Neural cell (in vitro differentiated cells): ENCODE results near the gene CRYBA1. TPM values are rescaled to one million over a fixed set of nuclear protein-coding genes. Genes with fewer than 3 reads are reported as not detected.

Source experiments
- H2AFZ ChIP-seq: fragments of 200-600, 300-800 bp; sonication (generic), shearing (Covaris generic); 2 replicates; pipeline ENCODE4 v1.6.0; 2014; ENCODE audit warnings: low read depth, mild to moderate bottlenecking, antibody characterized with exemption, low read length, moderate library complexity
- H3F3A ChIP-seq: fragments of 200-600 bp; shearing (Covaris generic); 2 replicates; pipeline ENCODE4 v1.6.1; 2016; ENCODE audit warnings: mild to moderate bottlenecking, moderate library complexity, mixed read lengths, antibody characterized with exemption, low read length; ENCODE audit not compliant: insufficient read depth, poor library complexity, severe bottlenecking
- H3K27ac ChIP-seq: fragments of 200-600, 300-800 bp; sonication (generic), shearing (Covaris generic); 2 replicates; pipeline ENCODE4 v1.5.1; 2014; ENCODE audit warnings: mild to moderate bottlenecking, low read length, moderate library complexity
- H3K27me3 ChIP-seq: fragments of 300-800, 200-600 bp; sonication (generic), shearing (Covaris generic); 2 replicates; pipeline ENCODE4 v1.6.0; 2014; ENCODE audit warnings: mild to moderate bottlenecking, low read depth, low read length, moderate library complexity; ENCODE audit not compliant: insufficient read depth
- H3K36me3 ChIP-seq: fragments of 300-800, 200-600 bp; sonication (generic), shearing (Covaris generic); 2 replicates; pipeline ENCODE4 v1.5.1; 2014; ENCODE audit warnings: mild to moderate bottlenecking, antibody characterized with exemption, low read length, moderate library complexity; ENCODE audit not compliant: insufficient read depth
- H3K4me2 ChIP-seq: fragments of 300-800, 200-600 bp; sonication (generic), shearing (Covaris generic); 2 replicates; pipeline ENCODE4 v1.6.0; 2014; ENCODE audit warnings: mild to moderate bottlenecking, low read length
- H3K4me3 ChIP-seq: fragments of 300-800, 200-600 bp; sonication (generic), shearing (Covaris generic); 2 replicates; pipeline ENCODE4 v1.5.1; 2014; ENCODE audit warnings: mild to moderate bottlenecking, low read length, moderate library complexity
- H3K79me2 ChIP-seq: fragments of 200-600 bp; shearing (Covaris generic); replicated peaks from 2 replicates; pipeline ENCODE4 v1.6.0; 2014; ENCODE audit warnings: mild to moderate bottlenecking, low read length, moderate library complexity; ENCODE audit not compliant: insufficient read depth
- H3K9ac ChIP-seq: fragments of 300-800, 200-600 bp; sonication (generic), shearing (Covaris generic); 2 replicates; pipeline ENCODE4 v1.6.1; 2016; ENCODE audit warnings: mild to moderate bottlenecking, low read length, mixed read lengths
- H3K9me2 ChIP-seq: fragments of 200-600 bp; shearing (Covaris generic); 2 replicates; pipeline ENCODE4 v1.6.1; 2016; ENCODE audit warnings: mild to moderate bottlenecking, low read length, mixed read lengths; ENCODE audit not compliant: insufficient read depth
- H3K9me3 ChIP-seq: fragments of 200-600, 300-800 bp; sonication (generic), shearing (Covaris generic); 2 replicates; pipeline ENCODE4 v1.6.1; 2016; ENCODE audit warnings: mild to moderate bottlenecking, mixed run types, low read length, moderate library complexity, mixed read lengths
- H4K20me1 ChIP-seq: fragments of 200-600 bp; shearing (Covaris generic); 2 replicates; pipeline ENCODE4 v1.6.1; 2016; ENCODE audit warnings: mild to moderate bottlenecking, mixed run types; ENCODE audit not compliant: insufficient read depth
- CTCF ChIP-seq: fragments of 450-650 bp; IDR thresholded peaks from 2 replicates; pipeline ENCODE4 v1.5.1; 2014; ENCODE audit warnings: antibody characterized with exemption, mild to moderate bottlenecking, moderate library complexity; ENCODE audit not compliant: poor library complexity, severe bottlenecking
- EP300 ChIP-seq: fragments of 450-650 bp; conservative IDR thresholded peaks from 2 replicates; pipeline ENCODE4 v1.6.1; 2014; ENCODE audit warnings: antibody characterized with exemption, mild to moderate bottlenecking, moderate library complexity; ENCODE audit not compliant: poor library complexity, severe bottlenecking
- EZH2 ChIP-seq: fragments of 200-600, 300-800 bp; shearing (Covaris generic), sonication (generic); IDR thresholded peaks from 2 replicates; pipeline ENCODE4 v1.6.1; 2014; ENCODE audit warnings: antibody characterized with exemption, low read length, borderline replicate concordance, mild to moderate bottlenecking; ENCODE audit not compliant: insufficient read depth, poor library complexity, severe bottlenecking
- MXI1 ChIP-seq: fragments of 450-650 bp; conservative IDR thresholded peaks from 2 replicates; pipeline ENCODE4 v1.6.1; 2014; ENCODE audit warnings: antibody characterized with exemption, mild to moderate bottlenecking; ENCODE audit not compliant: poor library complexity, severe bottlenecking
- POLR2AphosphoS5 ChIP-seq: IDR thresholded peaks from 2 replicates; pipeline ENCODE4 v1.6.1; 2012
- RAD21 ChIP-seq: fragments of 450-650 bp; conservative IDR thresholded peaks from 2 replicates; pipeline ENCODE4 v1.6.1; 2014; ENCODE audit warnings: antibody characterized with exemption, mild to moderate bottlenecking, moderate library complexity
- REST ChIP-seq: IDR thresholded peaks from 2 replicates; pipeline ENCODE4 v1.6.1; 2012; ENCODE audit warnings: borderline replicate concordance
- SMC3 ChIP-seq: fragments of 450-650 bp; conservative IDR thresholded peaks from 2 replicates; pipeline ENCODE4 v1.6.1; 2014; ENCODE audit warnings: antibody characterized with exemption, mild to moderate bottlenecking, moderate library complexity; ENCODE audit not compliant: poor library complexity
- TAF1 ChIP-seq: IDR thresholded peaks from 2 replicates; pipeline ENCODE4 v1.6.1; 2012; ENCODE audit warnings: low read depth
- polyA plus RNA-seq: library from polyadenylated mRNA; depleted of rRNA; stranded (reverse); fragments of >200 nt; gene quantifications from 2 replicates; pipeline ENCODE4 v1.2.3, GENCODE V29; 2014

Gene CRYBA1
- polyA plus RNA-seq, 1 donor from 2014 or later, result not detected

GRCh38 chr17:29283961-29284360 lies 37.3 kb downstream of the CRYBA1 start:
- Histone ChIP-seq H3K4me2 (no peak overlapping the region), H3K27me3 (no peaks in the 10 kb centered on the region), H3K36me3 (peaks cover 10% of the 10 kb centered on the region), H2AFZ (no peak overlapping the region), H3K9ac (no peak overlapping the region), H3K9me3 (peaks cover 3% of the 10 kb centered on the region), H3F3A (no peaks in the 10 kb centered on the region), H3K79me2 (peaks cover 89% of the 10 kb centered on the region), H3K27ac (no peak overlapping the region), H3K9me2 (no peaks in the 10 kb centered on the region), H3K4me3 (peak overlapping the region; percentile 38), H4K20me1 (no peaks in the 10 kb centered on the region)
- TF ChIP-seq REST, result no peak
- TF ChIP-seq SMC3, result no peak
- no peak for TF ChIP-seq TAF1

- H3K79me2 ChIP-seq, result peaks cover 71% of the 10 kb centered on the region
- H3K9ac ChIP-seq, result no peak overlapping the region
- no peak overlapping the region for H3K27ac ChIP-seq
- H3K27me3 ChIP-seq, result no peaks in the 10 kb centered on the region
- H2AFZ ChIP-seq, result no peak overlapping the region
- H3K36me3 ChIP-seq, result no peaks in the 10 kb centered on the region
- H3F3A ChIP-seq, result peaks cover 9% of the 10 kb centered on the region
- H3K4me2 ChIP-seq, result no peak overlapping the region
- no peaks in the 10 kb centered on the region for H3K9me3 ChIP-seq
- peaks cover 4% of the 10 kb centered on the region for H4K20me1 ChIP-seq
- TF ChIP-seq POLR2AphosphoS5 (no peak), EZH2 (no peak), MXI1 (no peak), SMC3 (no peak), REST (no peak), EP300 (no peak), TAF1 (no peak), CTCF (no peak), RAD21 (no peak)
- H3K9me2 ChIP-seq, result no peaks in the 10 kb centered on the region
- H3K4me3 ChIP-seq, result no peak overlapping the region
Observed at GRCh38 chr17:29289852-29290251, 43.2 kb downstream of the CRYBA1 start.
